Hematopoietic multipotent progenitor cell (in vitro differentiated cells): ENCODE measurements around the gene LRRC3. TPM values are rescaled to one million over a fixed set of nuclear protein-coding genes. Genes with fewer than 3 reads are reported as not detected.
A peak's percentile ranks its signal among the peaks of the same experiment; 100 is the strongest.

ENCODE experiments used
- DNase-seq, 3 donors: peaks; one replicate each; pipeline ENCODE4 v3.0.0-alpha.2; 2011 to 2015; ENCODE audit warnings: low read depth in 2 of 3, low spot score in 2 of 3
- total RNA-seq: library from RNA; depleted of rRNA; stranded (reverse); fragments of >200 nt; gene quantifications from one replicate; pipeline ENCODE4 v1.2.3, GENCODE V29; 2012

LRRC3 gene
- total RNA-seq, 1 donor = 1.1 TPM

- no peak for DNase-seq
Measured at GRCh38 chr21:44423941-44424607, 31.2 kb upstream of the LRRC3 start.

DNA sequence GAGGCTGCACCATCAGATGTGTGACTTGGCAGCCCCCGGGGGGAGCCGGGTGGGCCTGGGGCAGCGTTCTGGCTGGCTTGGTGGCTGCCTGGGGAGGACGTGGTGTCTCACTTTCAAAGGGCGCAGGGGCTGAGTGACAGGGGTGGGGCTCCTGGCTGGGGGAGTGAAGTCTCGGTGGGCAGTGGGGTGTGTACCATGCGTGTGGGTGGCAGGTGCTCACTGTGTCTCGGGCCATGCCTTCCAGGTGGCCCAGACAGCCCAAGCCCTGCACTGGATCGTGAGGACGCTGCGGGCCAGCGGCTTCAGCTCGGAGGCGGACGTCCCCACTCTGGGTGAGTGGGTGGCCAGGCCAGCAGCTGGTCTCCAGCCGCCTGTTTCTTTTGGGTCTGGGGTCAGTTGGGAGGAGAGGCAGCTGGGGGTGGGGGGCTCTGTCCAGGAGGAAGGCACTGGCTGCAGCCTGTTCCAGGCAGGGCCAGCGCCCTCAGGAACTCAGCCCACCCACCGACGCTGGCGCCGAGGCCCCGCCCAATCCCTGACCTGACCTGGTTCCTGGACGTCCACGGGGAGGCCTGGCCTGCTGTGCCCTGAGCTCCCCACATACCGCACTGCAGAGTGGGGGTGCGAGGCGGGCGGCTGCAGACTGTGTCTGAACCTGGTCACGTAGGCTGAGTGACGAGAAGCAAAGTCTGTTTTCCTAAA lies 30.6 kb upstream of the LRRC3 start:
- no peak for DNase-seq

DNA sequence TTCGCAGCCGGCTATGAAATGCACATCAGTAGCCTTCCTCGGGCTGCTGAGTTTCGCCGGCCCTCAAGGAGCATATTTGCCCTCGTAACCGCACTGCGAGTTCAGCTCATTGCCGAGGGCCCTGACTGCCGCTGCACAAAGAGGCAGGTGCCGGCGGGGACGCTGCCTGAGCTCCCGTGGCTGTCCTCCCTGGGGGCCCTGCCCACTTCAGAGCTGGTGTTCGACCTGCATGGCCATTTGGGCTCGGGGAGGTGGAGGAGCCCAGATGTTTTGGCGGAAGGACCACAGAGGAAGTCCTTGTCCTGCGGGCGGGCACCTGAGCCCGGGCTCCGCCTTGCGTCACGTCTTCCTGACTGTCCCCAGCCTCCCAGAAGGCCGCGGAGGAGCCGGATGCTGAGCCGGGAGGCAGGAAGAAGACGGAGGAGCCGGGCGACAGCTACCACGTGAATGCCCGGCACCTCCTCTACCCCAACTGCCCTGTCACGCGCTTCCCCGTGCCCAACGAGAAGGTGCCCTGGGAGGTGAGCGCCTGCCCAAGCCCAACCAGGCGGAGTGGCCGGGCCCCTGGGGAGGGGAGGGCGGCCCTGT lies 29.9 kb upstream of the LRRC3 start:
- DNase-seq = no peak

- DNase-seq = no peak
Measured at GRCh38 chr21:44425895-44426662, 29.2 kb upstream of the LRRC3 start.

- no peak for DNase-seq
Measured at GRCh38 chr21:44426663-44427191, 28.6 kb upstream of the LRRC3 start.

GRCh38 chr21:44427241-44428120 lies 27.8 kb upstream of the LRRC3 start:
- no peak for DNase-seq

DNA sequence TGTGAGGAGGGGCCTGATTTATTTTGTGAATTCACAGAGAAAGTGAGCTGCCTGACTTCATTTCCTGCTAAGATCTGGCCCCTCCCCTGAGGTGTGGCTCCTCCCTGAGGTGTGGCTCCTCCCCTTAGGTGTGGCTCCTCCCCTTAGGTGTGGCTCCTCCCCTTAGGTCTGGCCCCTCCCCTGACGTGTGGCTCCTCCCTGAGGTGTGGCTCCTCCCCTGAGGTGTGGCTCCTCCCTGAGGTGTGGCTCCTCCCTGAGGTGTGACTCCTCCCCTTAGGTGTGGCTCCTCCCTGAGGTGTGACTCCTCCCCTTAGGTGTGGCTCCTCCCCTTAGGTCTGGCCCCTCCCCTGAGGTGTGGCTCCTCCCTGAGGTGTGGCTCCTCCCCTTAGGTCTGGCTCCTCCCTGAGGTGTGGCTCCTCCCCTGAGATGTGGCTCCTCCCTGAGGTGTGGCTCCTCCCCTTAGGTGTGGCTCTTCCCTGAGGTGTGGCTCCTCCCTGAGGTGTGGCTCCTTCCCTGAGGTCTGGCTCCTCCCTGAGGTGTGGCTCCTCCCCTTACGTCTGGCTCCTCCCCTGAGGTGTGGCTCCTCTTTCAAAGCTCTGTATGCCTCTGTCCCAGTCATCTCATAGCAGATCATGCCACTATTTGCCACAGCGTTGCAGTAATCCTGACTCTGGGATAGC lies 26.9 kb upstream of the LRRC3 start:
- DNase-seq = peak in 2 of 3 donors; percentile 42 to 48

DNA sequence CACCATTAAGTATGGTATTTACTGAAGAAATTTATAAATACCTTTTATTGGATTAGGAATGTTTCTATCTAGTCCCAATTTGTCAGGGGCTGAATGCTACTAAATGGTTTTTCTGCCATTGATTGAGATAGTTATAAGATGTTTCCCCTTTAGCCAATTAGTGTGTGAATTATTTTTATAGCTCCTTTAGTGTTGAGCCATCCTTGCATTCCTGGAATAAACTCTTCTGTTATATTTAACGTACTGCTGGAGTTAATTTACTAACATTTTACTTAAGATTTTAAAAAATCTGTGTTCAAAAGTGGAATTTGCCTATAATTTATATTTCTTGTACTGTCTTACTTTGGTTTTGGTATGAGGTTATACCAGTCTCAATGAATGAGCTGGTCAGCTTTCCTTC lies 25.4 kb upstream of the LRRC3 start:
- DNase-seq = no peak

DNA sequence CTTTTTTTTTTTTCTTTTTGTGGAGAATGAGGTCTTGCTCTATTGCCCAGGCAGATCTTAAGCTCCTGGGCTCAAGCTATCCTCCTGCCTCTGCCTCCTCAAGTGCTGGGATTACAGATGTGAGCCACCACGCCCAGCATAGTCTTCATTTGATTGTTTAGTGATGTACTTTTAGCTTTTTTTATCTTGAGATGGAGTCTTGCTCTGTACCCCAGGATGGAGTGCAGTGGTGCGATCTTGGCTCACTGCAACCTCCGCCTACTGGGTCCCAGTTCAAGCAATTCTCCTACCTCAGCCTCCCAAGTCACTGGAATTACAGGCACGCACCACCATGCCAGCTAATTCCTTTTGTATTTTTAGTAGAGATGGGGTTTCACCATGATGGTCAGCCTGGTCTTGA lies 24.0 kb upstream of the LRRC3 start:
- DNase-seq = no peak

DNA sequence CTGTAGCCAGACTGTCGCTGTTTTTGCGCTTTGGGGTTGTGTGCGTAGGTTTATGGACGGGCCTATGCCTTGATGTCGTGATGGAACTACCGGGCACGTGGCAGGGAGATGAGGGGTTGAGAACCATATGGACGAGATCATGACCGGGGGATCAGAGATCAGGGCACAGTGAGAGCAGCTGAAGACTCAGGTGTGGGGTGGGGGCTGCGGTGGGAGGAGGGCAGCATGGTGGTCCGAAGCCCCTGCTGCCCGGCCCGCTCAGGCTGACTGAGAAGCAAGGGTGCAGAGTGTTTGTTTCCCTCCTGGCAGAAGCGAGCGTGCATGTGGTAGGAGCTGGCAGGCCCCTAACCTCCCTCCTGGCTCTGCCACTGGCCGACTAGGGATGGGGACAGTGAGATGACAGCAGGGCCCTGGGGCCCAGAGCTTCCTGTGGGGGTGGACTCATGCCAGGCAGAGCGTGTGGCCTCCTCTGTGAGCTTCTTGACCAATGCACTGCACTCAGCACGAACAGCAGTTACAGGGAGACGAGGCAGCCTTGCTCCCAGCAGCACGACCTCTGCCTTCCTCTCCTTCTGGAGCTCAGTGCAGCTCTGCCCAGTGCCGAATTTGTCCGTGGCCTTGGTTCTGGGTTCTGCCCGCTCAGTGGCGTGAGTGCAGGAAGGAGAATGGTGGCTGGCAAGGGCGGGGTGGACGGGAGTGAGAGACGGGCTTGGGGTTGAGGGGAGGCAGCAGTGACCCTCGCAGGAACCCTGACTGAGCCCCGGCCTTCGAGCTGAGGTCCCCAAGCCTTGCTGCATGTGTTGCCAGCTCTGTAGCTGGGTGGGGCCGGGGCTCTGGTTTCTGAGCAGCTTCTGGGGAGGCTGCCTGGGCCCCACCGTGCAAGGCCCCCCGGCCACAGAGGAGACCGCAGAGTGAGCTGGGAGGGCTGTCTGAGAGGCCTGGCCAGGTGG lies 22.2 kb upstream of the LRRC3 start:
- no peak for DNase-seq

- no peak for DNase-seq
Measured at GRCh38 chr21:44433791-44434567, 21.3 kb upstream of the LRRC3 start.

DNA sequence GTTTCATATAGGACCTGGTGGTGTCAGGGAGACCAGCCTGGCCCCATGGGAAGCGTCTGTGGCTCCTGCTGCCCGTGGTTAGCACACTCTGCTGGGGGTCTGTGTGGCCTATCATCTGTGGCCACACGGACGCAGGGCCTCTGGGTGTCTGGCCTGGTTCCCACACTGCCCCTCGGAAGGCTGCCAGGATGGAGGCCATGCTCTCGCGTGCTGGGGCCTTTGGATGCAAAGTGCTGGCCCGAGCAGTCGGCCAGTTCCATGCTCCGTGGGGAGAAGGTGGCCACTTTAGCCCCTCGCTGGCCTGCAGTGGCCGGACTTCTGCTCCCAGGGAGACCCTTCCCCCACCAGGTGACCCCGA lies 20.8 kb upstream of the LRRC3 start:
- DNase-seq = no peak

- no peak for DNase-seq
Measured at GRCh38 chr21:44434936-44435635, 20.2 kb upstream of the LRRC3 start.

DNA sequence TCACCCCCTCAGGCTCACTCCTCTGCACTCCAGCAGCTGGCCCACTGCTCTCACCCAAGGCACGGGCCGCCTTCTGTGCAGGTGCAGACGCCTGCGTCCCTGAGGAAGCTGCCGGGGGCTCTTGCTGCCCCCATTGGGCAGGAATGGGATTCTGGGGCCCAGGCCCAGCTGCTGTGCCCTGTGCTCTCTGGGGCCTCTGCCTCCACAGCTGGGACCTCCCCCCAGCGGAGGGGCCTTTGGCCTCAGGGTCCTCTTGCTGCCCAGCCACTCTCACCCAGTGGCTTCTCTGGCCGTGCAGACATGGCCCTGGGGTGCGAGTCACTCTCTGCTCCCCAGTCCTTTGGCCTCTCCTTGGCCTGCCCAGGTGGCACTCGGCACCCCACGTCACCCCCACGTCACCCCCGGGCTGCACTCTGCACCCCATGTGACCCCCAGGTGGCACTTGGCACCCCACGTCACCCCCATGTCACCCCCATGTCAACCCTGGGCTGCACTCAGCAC lies 19.1 kb upstream of the LRRC3 start:
- no peak for DNase-seq

- no peak for DNase-seq
Measured at GRCh38 chr21:44436958-44437357, 18.4 kb upstream of the LRRC3 start.

DNA sequence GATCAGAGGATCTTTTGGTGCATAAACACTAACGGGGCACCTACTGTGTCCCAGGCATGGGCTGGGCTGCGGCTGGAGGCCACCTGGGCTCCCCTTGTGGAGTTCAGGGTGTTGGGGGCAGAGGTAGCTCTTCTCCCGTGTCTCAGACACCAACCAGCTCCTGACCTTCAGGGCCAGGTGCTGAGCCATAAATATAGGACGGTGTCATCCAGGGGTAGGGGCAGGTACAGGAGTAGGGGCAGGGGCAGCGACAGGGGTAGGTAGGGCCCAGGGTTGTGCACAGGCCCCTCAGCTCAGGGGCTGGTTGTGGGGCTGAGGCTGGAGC lies 18.0 kb upstream of the LRRC3 start:
- DNase-seq = no peak
